ENCODE measurements around the gene AMPD3.

AMPD3 gene

DNA sequence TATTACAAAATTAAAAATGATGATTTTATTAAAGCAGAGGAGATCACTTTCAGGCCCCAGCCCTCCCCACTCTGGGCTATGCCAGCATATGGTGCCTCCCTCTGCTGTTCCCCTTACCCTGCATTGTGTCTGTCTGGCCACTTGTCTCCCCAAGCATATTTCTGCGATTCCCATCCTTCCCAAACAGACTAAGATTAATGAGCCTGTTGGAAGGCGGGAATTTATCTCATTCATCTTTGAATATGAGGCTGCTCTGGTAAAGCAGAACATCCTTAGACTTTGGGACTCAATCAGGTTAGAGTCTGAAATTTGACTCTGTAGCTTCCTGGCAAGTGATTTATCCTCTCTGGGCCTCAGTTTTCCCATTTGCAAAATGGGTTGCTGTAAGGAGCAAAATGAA, 25.7 kb downstream of the AMPD3 start:
- H2AFZ ChIP-seq (ENCODE audit: low read length, unreplicated experiment) = no peak overlapping the region
- no peak overlapping the region for H3K27ac ChIP-seq (ENCODE audit: low read depth, low read length)
- no peak overlapping the region for H3K4me3 ChIP-seq (ENCODE audit: low read depth, low read length)
- no peaks in the 10 kb centered on the region for H3K27me3 ChIP-seq (ENCODE audit: insufficient read depth, low read length)
- H3K4me1 ChIP-seq (ENCODE audit: control insufficient read depth, insufficient read depth, low read length, unreplicated experiment) = no peaks in the 10 kb centered on the region
- H3K79me2 ChIP-seq (ENCODE audit: control insufficient read depth, insufficient read depth, low read length, unreplicated experiment) = no peaks in the 10 kb centered on the region
- no peaks in the 10 kb centered on the region for H3K36me3 ChIP-seq (ENCODE audit: insufficient read depth, low read length)

- Histone ChIP-seq H3K4me1 (ENCODE audit: control insufficient read depth, insufficient read depth, low read length, unreplicated experiment) (no peaks in the 10 kb centered on the region), H3K4me3 (ENCODE audit: low read depth, low read length) (no peak overlapping the region), H3K27ac (ENCODE audit: low read depth, low read length) (no peak overlapping the region), H3K79me2 (ENCODE audit: control insufficient read depth, insufficient read depth, low read length, unreplicated experiment) (no peaks in the 10 kb centered on the region), H3K36me3 (ENCODE audit: insufficient read depth, low read length) (no peaks in the 10 kb centered on the region), H2AFZ (ENCODE audit: low read length, unreplicated experiment) (no peak overlapping the region), H3K27me3 (ENCODE audit: insufficient read depth, low read length) (no peaks in the 10 kb centered on the region)
Observed at GRCh38 chr11:10481560-10482349, 26.7 kb downstream of the AMPD3 start.

DNA sequence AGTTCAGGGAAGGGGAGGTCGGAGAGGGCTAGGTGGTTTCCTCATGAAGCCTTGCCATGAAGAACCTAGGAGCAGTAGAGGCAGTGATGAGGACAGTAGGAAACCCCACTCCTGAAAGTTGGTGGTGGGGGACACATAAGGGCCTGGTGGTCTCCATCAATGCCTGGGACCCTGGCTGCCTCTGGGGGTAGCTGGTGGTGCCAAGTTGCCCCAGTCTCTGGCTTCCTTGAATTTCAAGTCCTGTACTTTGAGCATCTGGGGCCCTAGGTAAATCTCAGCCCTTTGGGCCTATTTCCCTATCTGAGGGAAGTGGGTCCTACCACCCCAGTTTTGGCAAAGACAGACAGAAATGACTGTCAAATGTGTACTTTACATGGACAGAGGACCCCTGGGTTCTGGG, 28.1 kb downstream of the AMPD3 start:
- Histone ChIP-seq H3K36me3 (ENCODE audit: insufficient read depth, low read length) (no peaks in the 10 kb centered on the region), H2AFZ (ENCODE audit: low read length, unreplicated experiment) (no peak overlapping the region), H3K4me3 (ENCODE audit: low read depth, low read length) (no peak overlapping the region), H3K27me3 (ENCODE audit: insufficient read depth, low read length) (no peaks in the 10 kb centered on the region), H3K4me1 (ENCODE audit: control insufficient read depth, insufficient read depth, low read length, unreplicated experiment) (no peaks in the 10 kb centered on the region), H3K27ac (ENCODE audit: low read depth, low read length) (no peak overlapping the region), H3K79me2 (ENCODE audit: control insufficient read depth, insufficient read depth, low read length, unreplicated experiment) (no peaks in the 10 kb centered on the region)

GRCh38 chr11:10483584-10483983, 28.5 kb downstream of the AMPD3 start:
- H3K4me1 ChIP-seq (ENCODE audit: control insufficient read depth, insufficient read depth, low read length, unreplicated experiment) = no peaks in the 10 kb centered on the region
- H3K4me3 ChIP-seq (ENCODE audit: low read depth, low read length) = no peak overlapping the region
- no peak overlapping the region for H2AFZ ChIP-seq (ENCODE audit: low read length, unreplicated experiment)
- no peaks in the 10 kb centered on the region for H3K36me3 ChIP-seq (ENCODE audit: insufficient read depth, low read length)
- no peaks in the 10 kb centered on the region for H3K27me3 ChIP-seq (ENCODE audit: insufficient read depth, low read length)
- no peak overlapping the region for H3K27ac ChIP-seq (ENCODE audit: low read depth, low read length)
- no peaks in the 10 kb centered on the region for H3K79me2 ChIP-seq (ENCODE audit: control insufficient read depth, insufficient read depth, low read length, unreplicated experiment)

DNA sequence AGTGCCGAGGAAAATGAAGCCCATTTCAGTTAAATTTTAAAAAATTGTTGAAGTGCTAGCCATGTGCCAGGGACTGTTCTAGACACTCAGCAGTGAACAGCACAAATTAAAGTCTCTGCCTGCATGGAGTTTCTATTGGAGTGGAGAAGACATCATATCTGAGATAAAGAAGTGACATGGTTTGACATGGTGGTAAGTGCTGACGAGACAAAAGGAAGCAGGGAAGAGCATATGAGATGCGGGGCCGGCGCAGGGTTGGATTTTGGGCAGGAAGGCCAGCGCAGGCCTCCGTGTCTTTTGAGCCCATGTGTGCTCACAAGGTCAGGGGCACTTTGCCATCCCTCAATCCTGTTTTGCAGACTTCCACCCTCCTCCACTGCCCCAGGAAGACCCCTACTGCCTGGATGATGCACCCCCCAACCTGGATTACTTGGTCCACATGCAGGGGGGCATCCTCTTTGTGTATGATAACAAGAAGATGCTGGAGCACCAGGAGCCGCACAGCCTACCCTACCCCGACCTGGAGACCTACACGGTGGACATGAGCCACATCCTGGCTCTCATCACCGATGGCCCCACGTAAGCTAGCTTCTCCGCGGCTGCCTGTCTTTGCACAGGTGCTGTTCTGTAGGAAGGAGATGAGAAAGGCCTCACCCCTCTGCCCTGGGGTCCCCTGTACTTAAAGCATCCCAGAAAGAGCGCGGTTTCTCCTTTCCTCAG, 29.6 kb downstream of the AMPD3 start:
- Histone ChIP-seq H3K27me3 (ENCODE audit: insufficient read depth, low read length) (no peaks in the 10 kb centered on the region), H3K4me1 (ENCODE audit: control insufficient read depth, insufficient read depth, low read length, unreplicated experiment) (no peaks in the 10 kb centered on the region), H3K79me2 (ENCODE audit: control insufficient read depth, insufficient read depth, low read length, unreplicated experiment) (no peaks in the 10 kb centered on the region), H2AFZ (ENCODE audit: low read length, unreplicated experiment) (no peak overlapping the region), H3K36me3 (ENCODE audit: insufficient read depth, low read length) (no peaks in the 10 kb centered on the region), H3K27ac (ENCODE audit: low read depth, low read length) (no peak overlapping the region), H3K4me3 (ENCODE audit: low read depth, low read length) (no peak overlapping the region)

- Histone ChIP-seq H3K4me1 (ENCODE audit: control insufficient read depth, insufficient read depth, low read length, unreplicated experiment) (peaks cover 8% of the 10 kb centered on the region), H2AFZ (ENCODE audit: low read length, unreplicated experiment) (no peak overlapping the region), H3K27ac (ENCODE audit: low read depth, low read length) (no peak overlapping the region), H3K36me3 (ENCODE audit: insufficient read depth, low read length) (no peaks in the 10 kb centered on the region), H3K27me3 (ENCODE audit: insufficient read depth, low read length) (no peaks in the 10 kb centered on the region), H3K79me2 (ENCODE audit: control insufficient read depth, insufficient read depth, low read length, unreplicated experiment) (no peaks in the 10 kb centered on the region), H3K4me3 (ENCODE audit: low read depth, low read length) (no peak overlapping the region)
Observed at GRCh38 chr11:10485646-10486045, 30.6 kb downstream of the AMPD3 start.

GRCh38 chr11:10486161-10486840, 31.2 kb downstream of the AMPD3 start:
- no peaks in the 10 kb centered on the region for H3K27me3 ChIP-seq (ENCODE audit: insufficient read depth, low read length)
- H3K4me3 ChIP-seq (ENCODE audit: low read depth, low read length) = no peak overlapping the region
- H3K27ac ChIP-seq (ENCODE audit: low read depth, low read length) = no peak overlapping the region
- H3K79me2 ChIP-seq (ENCODE audit: control insufficient read depth, insufficient read depth, low read length, unreplicated experiment) = no peaks in the 10 kb centered on the region
- H3K36me3 ChIP-seq (ENCODE audit: insufficient read depth, low read length) = no peaks in the 10 kb centered on the region
- peaks cover 14% of the 10 kb centered on the region for H3K4me1 ChIP-seq (ENCODE audit: control insufficient read depth, insufficient read depth, low read length, unreplicated experiment)
- no peak overlapping the region for H2AFZ ChIP-seq (ENCODE audit: low read length, unreplicated experiment)

DNA sequence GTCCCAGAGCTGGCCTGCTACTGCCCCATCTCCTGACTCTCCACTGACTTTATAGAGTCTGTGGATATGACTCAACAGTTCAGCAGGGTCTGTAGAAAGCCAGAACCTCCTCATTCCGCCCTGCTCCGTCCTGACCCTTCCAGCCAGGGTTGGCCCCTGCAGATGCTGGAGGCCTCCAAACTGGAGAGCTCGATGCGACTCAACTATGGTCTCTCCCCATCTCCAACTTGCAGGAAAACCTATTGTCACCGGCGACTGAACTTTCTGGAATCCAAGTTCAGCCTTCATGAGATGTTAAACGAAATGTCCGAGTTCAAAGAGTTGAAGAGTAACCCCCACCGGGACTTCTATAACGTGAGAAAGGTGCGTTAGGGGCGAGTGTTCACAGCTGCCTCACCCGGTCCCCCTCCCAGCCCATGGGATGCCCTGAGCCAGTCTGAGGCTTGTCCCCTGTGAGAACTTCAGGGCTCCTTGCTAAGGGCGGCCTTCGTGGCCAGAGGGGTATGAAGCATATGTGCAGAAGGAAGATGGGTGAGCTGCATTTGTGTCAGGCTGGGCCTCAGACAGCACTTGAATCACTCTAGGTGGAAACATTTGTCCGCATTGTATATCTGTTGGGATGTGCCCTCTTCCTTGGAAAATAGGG, 32.1 kb downstream of the AMPD3 start:
- Histone ChIP-seq H3K4me1 (ENCODE audit: control insufficient read depth, insufficient read depth, low read length, unreplicated experiment) (peaks cover 23% of the 10 kb centered on the region), H3K36me3 (ENCODE audit: insufficient read depth, low read length) (no peaks in the 10 kb centered on the region), H3K27ac (ENCODE audit: low read depth, low read length) (no peak overlapping the region)

DNA sequence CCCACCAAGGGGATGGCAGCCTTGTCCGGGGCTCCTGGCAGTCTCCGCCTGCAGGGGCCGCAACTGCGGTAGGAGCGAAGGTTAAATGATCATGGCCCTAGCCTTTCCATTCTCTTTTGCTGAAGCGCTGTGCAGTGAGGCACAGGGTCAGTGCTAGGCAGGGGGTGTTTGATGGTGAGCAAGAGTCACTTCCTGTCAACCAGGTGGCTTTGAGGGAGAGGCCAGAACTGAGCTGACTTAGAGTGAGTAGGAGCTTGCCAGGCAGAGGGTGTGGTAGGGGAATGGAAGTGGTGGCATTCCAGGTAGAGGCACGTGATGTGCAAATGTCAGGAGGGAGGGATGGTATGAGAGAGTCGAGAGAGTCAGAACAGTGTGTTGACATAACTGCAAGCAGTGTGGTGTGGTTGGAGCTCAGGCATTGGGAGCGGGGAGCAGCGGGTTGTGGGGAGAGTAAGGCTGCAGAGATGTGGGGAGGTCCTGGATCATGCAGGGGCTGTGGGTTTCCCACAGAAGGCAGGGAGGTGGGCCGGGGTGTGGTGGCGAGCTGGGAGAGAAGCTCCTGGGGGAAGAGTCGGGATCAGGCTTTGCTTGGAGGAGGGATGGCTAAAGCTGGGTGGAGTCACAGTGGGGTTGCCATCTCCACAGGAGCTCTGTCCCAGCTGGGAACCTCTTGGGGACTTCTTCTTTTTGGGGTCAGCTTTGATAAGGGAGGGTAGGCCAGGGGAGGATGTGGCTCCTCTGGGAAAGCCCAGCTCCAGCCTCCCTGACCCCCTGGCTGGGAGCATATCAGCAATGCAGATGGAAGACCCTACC, 33.3 kb downstream of the AMPD3 start:
- no peak overlapping the region for H3K27ac ChIP-seq (ENCODE audit: low read depth, low read length)
- H3K4me3 ChIP-seq (ENCODE audit: low read depth, low read length) = no peak overlapping the region
- no peak overlapping the region for H2AFZ ChIP-seq (ENCODE audit: low read length, unreplicated experiment)
- no peaks in the 10 kb centered on the region for H3K36me3 ChIP-seq (ENCODE audit: insufficient read depth, low read length)
- no peaks in the 10 kb centered on the region for H3K27me3 ChIP-seq (ENCODE audit: insufficient read depth, low read length)
- H3K4me1 ChIP-seq (ENCODE audit: control insufficient read depth, insufficient read depth, low read length, unreplicated experiment) = peaks cover 24% of the 10 kb centered on the region
- no peaks in the 10 kb centered on the region for H3K79me2 ChIP-seq (ENCODE audit: control insufficient read depth, insufficient read depth, low read length, unreplicated experiment)

More for the DNA sequence above, 32.1 kb downstream of the AMPD3 start:
- Histone ChIP-seq H3K79me2 (ENCODE audit: control insufficient read depth, insufficient read depth, low read length, unreplicated experiment) (no peaks in the 10 kb centered on the region), H3K4me3 (ENCODE audit: low read depth, low read length) (no peak overlapping the region), H2AFZ (ENCODE audit: low read length, unreplicated experiment) (no peak overlapping the region), H3K27me3 (ENCODE audit: insufficient read depth, low read length) (no peaks in the 10 kb centered on the region)

All from ACC112 (cell line).